Peyer's patch (tissue), 4 donors: Measurements from ENCODE around the gene BPIFB4. TPM values are rescaled to one million over a fixed set of nuclear protein-coding genes. Genes with fewer than 3 reads are reported as not detected.

Experiments
- DNase-seq, 3 donors: peaks; one replicate each; pipeline ENCODE4 v3.0.0-alpha.2; 2017 to 2019
- H3K27ac ChIP-seq, 4 donors: fragments of 200-600 bp; sonication (generic); one replicate each; pipeline ENCODE4 v1.5.1; 2016 to 2019
- H3K27me3 ChIP-seq, 2 donors: fragments of 200-600 bp; sonication (generic); one replicate each; pipeline ENCODE4 v1.5.1; 2019
- H3K36me3 ChIP-seq, 3 donors: fragments of 200-600 bp; sonication (generic); one replicate each; pipeline ENCODE4 v1.5.1; 2016 to 2019
- H3K4me1 ChIP-seq, 4 donors: fragments of 200-600 bp; sonication (generic); one replicate each; pipeline ENCODE4 v1.5.1; 2016 to 2019
- H3K4me3 ChIP-seq, 4 donors: fragments of 200-600 bp; sonication (generic); 1 replicate in 3 of 4; 2 replicates in 1 of 4; pipeline ENCODE4 v1.5.1; 2016 to 2019; ENCODE audit warnings: mild to moderate bottlenecking in 1 of 4
- H3K9me3 ChIP-seq, 4 donors: fragments of 200-600 bp; sonication (generic); one replicate each; pipeline ENCODE4 v1.5.1; 2016 to 2019; ENCODE audit warnings: mild to moderate bottlenecking in 1 of 4
- CTCF ChIP-seq, 6 experiments: fragments of 450-650 bp in 4 of 6; fragments of 200-600 bp in 2 of 6; sonication (generic) in 1 of 6; IDR thresholded peaks; one replicate each; pipeline ENCODE4 v1.5.1; 2017 to 2019; ENCODE audit warnings: antibody characterized with exemption in 6 of 6, mild to moderate bottlenecking in 3 of 6, moderate library complexity in 1 of 6
- POLR2A ChIP-seq, 2 donors: fragments of 450-650 bp; IDR thresholded peaks; one replicate each; pipeline ENCODE4 v1.5.1; 2017; ENCODE audit warnings: antibody characterized with exemption in 2 of 2, mild to moderate bottlenecking in 2 of 2, moderate library complexity in 2 of 2
- total RNA-seq, 4 donors: library from RNA; depleted of rRNA; stranded (reverse); fragments of >200 nt; gene quantifications; one replicate each; pipeline ENCODE4 v1.1.0, GENCODE V29; 2016

Gene BPIFB4
- total RNA-seq, 4 donors from 2014 or later = not detected

DNA sequence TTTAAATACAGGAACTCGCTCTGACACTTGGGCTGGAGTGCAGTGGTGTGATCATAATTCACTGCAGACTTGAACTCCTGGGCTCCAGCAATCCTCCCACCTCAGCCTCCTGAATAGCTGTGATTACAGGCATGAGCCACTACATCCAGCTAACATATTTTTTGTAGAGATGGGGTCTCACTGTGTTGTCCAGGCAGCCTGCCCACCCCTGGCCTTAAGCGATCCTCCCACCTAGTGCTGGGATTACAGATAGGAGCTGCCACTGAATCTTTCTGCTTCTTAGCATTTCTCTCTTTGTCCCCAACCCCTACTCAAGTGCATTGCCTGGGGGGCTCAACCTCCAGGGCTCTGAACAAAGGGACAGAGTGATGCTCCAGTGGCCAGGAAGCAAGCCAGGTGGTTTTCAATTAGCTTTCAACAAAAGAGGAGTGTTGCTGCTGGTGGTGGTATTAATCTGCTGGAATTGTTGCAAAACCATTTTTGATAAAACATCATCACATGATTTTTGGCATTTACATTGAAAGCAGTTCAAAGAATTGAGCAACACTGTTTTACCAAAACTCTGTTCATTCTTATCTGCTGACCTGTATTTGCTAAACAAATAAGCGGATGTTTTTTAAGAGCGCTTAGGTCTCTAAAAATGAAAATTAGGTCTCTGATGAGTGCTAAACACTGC lies 48.1 kb downstream of the BPIFB4 start:
- no peak overlapping the region for H3K4me3 ChIP-seq
- no peaks in the 10 kb centered on the region for H3K4me1 ChIP-seq
- TF ChIP-seq CTCF (IDR thresholded peaks at IDR 0.05) = no peak
- TF ChIP-seq POLR2A (IDR thresholded peaks at IDR 0.05) = no peak
- H3K27me3 ChIP-seq = no peaks in the 10 kb centered on the region
- H3K36me3 ChIP-seq = no peaks in the 10 kb centered on the region
- H3K27ac ChIP-seq = no peak overlapping the region
- no peaks in the 10 kb centered on the region for H3K9me3 ChIP-seq
- DNase-seq = no peak

GRCh38 chr20:33130568-33131061 lies 51.2 kb downstream of the BPIFB4 start:
- no peak for DNase-seq
- TF ChIP-seq POLR2A (IDR thresholded peaks at IDR 0.05) (no peak), CTCF (IDR thresholded peaks at IDR 0.05) (no peak)

DNA sequence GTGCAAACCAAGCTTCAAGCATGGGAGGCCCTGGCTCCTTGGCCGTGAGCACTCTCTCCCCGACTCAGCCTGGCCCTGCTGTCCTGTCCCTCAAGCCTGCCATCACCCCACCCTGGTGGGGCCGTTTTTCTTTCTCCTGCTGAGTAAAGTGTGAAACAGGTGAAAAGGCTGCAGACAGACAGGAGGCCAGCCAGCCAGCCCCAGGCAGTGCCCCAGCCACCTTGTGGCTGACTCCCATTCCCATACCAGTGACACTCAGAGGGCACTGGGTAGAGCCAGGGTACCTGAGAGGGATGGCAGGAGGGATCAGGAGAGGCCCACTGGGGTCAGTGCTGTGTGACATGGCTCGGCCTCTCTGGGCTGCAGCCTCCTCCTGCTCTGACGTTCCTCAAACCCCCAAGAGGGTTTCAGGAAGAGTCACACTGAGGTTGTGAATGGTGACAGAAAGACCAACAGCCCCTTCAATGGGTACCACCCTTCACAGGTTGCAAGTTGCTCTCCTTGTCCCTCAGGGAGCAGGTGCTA lies 52.6 kb downstream of the BPIFB4 start:
- no peaks in the 10 kb centered on the region for H3K9me3 ChIP-seq
- no peaks in the 10 kb centered on the region for H3K4me1 ChIP-seq
- no peak overlapping the region for H3K27ac ChIP-seq
- no peak overlapping the region for H3K4me3 ChIP-seq
- no peaks in the 10 kb centered on the region for H3K27me3 ChIP-seq
- H3K36me3 ChIP-seq = no peaks in the 10 kb centered on the region
- no peak for DNase-seq
- TF ChIP-seq POLR2A (IDR thresholded peaks at IDR 0.05) (no peak), CTCF (IDR thresholded peaks at IDR 0.05) (no peak)

More at GRCh38 chr20:33130568-33131061, 51.2 kb downstream of the BPIFB4 start:
- Histone ChIP-seq H3K4me1 (no peaks in the 10 kb centered on the region), H3K36me3 (no peaks in the 10 kb centered on the region), H3K4me3 (no peak overlapping the region), H3K27ac (no peak overlapping the region), H3K27me3 (no peaks in the 10 kb centered on the region), H3K9me3 (no peaks in the 10 kb centered on the region)

DNA sequence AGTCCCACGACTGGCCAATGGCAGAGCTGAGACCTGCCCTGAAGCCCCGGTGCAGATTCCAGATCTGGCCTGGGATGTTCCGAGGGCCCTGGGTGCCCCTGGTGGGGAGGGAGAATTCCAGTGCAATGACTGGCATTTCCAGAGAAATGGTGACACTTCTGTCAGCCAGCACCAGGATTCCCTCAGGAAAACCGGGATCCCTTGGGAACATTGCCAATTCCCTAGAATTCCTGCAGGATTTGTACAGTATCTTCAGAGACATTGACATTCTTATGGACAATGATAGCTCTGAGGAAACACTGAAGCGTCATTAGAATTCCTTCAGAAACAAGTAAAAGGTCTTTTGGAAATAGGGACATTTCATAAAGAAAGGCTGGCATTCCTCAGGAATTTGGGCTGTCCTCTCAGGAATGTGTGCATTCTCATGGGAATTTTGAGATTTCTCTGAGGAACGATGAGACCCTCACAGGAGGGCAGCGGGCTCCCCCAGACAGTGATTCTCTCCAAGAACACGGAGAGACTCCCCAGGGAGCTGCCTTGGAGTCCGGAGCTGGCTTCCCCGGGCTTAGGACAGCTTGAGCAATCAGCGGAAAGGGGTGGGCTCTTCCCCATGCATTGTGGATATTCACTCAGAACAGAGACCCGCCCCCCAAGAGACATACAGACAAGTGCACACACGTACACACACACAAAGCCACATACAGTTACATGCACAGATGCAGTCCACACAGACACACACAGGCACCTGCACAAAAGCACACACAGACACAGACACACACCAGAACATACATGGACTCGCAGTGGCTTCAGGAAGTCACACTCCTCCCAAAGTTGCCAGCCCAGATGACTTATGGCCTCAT lies 53.3 kb downstream of the BPIFB4 start:
- no peaks in the 10 kb centered on the region for H3K36me3 ChIP-seq
- no peaks in the 10 kb centered on the region for H3K4me1 ChIP-seq
- no peak for DNase-seq
- TF ChIP-seq CTCF (IDR thresholded peaks at IDR 0.05) = no peak
- TF ChIP-seq POLR2A (IDR thresholded peaks at IDR 0.05) = no peak
- H3K27ac ChIP-seq = no peak overlapping the region
- H3K27me3 ChIP-seq = no peaks in the 10 kb centered on the region
- H3K4me3 ChIP-seq = no peak overlapping the region
- no peaks in the 10 kb centered on the region for H3K9me3 ChIP-seq

DNA sequence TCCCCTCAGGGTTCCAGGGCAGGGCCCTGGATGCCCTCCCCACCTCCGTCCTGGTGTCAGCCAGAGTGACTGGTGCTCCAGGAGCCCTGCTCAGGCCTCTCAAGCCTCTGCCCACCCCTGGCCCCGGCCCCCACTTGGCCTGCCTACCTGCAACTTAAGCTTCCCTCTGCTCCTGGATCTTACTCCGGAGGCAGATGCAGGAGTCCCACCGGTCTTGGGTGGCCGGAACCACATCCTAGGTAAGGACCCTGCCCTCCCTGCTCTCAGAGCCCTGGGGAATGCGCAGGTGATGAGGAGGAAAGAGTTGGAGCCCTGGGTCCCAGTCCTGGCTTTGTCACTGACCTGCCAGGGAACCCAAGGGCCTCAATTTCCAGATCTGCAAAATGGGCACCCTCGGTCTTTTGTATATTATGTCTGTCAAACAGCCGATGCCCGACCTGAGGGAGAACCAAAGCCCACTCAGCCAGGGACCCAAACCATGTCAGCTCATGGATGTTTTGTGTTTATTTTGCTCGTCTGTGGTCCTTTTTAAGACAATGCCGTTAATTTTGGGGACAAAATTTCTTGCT lies 54.0 kb downstream of the BPIFB4 start:
- Histone ChIP-seq H3K9me3 (no peaks in the 10 kb centered on the region), H3K27ac (no peak overlapping the region), H3K27me3 (no peaks in the 10 kb centered on the region), H3K4me1 (no peaks in the 10 kb centered on the region), H3K36me3 (no peaks in the 10 kb centered on the region), H3K4me3 (no peak overlapping the region)
- DNase-seq = no peak
- no peak for TF ChIP-seq CTCF (IDR thresholded peaks at IDR 0.05)
- no peak for TF ChIP-seq POLR2A (IDR thresholded peaks at IDR 0.05)
